Measurements from ENCODE around the gene DGKG. TPM values are rescaled to one million over a fixed set of nuclear protein-coding genes. Genes with fewer than 3 reads are reported as not detected.

DGKG gene
- total RNA-seq = 1 to 10 TPM in 1 of 2 donors, under 1 TPM in 1; 0.49 to 1.5 TPM
- long read RNA-seq = 0 reads

DNA sequence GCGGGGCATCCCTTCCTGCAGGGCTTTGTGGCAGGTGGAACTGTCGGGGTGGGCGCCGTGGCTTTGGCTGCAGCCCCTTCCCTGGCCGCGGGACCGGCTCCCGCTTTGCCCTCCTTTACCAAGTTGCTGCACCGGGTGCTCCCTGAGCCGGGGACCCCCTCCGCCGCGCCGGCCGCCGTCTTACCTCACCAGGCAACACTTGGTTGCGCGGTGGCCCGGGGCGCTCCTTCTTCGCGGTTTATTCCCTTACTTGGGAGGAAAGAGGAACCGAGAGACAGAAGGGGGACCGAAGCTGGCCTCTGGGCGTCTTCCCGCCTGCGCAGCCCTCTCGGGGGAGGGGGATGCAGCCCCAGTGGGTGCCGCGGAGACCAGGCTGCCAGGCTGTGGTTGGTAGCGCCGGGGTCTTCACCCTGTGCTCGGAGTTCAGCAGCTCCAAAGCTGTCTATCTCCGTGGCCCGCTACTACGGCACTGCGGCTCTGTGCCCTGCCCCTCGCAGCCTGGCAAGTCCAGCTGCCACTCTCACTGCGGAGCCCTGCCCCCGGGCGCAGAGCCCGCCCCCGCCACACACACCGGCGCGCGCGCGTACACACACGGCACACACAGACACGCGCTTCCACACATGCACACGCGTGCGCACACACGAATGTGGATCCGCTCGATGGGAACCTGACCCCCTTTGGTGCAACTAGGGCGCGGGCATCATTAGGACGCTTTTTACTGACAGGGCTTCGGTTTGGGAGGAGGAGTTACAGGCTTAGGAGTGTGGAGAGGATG lies at the start of gene DGKG:
DGKG (minus strand) TSS at position 473 of the 775 bp plus-strand sequence. CDS start 41,775 bp downstream, outside the sequence.
- DNase-seq (peak; percentile 36 to 51), ATAC-seq (peak; percentile 85)
- intact Hi-C loops (cut with DNase I, micrococcal nuclease) = no loop called here

DNA sequence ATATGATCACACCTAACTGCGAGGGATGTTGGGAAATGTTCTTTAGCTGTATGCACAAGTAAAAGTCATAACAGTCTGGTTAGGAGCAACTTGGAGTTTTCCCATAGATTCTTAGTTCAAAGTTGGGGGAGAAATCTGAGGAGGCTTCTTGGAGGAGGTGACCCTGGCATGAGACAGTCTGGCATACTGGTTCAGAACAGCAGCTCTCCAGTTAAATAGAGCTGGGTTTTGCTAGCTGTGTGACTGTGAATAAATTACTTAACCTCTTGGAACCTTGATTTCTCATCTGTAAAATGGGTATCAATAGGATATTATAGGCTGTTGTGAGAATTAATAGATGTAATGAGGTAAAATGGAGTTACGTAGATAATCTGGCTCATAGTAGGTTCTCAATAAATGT lies 49.1 kb upstream of the DGKG start:
- DNase-seq (no peak), ATAC-seq (no peak)
- intact Hi-C loops (cut with DNase I, micrococcal nuclease) = no loop called here

DNA sequence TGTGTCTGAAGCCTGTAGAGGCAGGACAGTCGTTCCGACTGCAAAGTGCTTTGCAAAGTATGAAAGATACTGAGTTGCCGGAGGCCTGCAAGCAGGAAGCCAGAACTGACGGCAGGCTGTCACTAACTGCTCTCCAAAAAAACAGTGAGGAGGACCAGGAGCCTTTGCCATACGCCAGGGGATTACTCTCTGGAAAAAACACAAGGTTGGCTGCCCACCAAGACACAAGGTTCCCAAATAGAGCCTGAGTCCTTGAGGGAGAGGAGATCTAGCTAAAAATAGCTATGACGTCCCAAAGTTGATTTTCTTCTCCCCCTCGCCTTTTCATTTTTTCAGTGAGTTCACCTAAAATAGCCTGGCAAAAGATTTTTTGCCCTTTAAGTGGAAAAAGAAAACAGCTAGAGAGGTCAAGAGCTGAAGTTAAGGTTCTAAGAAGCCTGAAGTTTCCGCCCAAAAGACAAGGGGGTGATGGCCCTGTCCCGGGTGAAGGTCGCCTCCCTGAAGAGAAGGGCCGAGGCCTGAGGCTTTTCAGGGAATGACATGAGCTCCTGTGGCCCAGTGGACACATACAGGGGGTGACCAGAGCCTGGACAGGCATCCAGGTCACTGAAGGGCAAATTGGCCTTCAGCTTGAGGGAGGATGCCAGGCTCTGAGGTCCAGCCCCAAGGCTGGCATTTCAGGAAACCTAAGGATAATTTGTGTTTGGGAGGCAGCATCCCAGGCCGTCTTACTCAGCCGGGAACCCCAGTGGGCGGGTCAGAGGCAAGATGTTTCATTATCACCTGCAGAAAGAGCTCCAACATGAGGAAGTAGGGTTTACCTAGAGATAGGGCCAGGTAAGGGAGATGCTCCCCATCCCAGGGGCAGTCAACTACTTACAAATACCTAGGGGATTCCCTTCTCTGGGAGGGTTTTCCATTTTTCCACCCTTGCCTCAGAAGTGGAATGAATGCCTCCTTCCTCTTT lies 44.9 kb upstream of the DGKG start:
- DNase-seq (peak; percentile 15 to 75), ATAC-seq (no peak)
- intact Hi-C loops (cut with DNase I, micrococcal nuclease) = no loop called here

DNA sequence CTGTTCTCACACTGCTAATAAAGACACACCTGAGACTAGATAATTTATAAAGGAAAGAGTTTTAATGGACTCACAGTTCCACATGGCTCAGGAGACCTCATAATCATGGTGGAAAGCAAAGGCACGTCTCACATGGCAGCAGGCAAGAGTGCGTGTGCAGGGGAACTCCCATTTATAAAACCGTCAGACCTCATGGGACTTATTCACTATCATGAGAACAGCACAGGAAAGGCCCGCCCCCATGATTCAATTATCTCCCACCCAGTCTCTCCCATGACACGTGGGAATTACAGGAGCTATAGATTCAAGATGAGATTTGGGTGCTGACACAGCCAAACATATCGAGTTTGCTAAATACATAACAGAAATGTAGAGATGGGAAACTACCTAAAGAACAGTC lies 39.5 kb upstream of the DGKG start:
- ATAC-seq (no peak), DNase-seq (no peak)
- intact Hi-C loops (cut with DNase I, micrococcal nuclease) = no loop called here

DNA sequence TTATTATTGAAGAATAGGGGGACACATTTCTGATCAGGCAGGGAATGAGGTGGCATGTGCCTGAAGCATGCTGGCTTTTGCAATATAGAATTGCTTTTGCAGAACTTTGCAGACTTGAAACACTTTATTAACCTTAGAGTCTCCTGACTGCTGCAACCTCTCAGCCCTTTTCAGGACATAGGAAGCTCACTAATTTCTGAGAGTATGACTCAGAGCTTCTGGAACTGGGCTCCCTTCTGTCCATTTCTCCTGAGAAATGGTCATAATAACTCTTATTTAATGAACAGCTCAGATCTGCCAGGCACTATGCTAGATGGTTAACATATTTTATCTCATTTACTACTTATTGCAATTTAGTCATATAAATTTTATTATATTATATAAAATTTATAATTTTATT lies 38.6 kb upstream of the DGKG start:
- DNase-seq (no peak), ATAC-seq (no peak)
- intact Hi-C loops (cut with DNase I, micrococcal nuclease) = no loop called here

DNA sequence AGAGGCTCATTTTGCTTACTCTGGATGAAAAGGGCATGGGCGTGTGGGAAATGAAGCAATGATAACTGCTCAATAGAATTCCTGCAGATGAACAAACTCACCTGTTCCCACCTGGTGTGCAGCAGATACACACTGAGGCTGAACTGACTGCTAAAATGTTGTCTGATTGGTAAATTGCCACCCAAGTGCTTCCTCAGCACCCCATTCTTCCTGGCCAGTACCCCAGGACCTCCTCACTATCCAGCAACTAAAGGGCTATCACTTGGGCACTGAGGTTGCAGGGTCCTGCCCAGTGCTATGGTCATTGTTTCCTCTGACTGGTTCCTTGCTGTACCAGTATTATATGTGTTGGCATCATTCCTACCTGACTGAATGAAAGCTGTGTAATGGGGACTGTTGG lies 38.0 kb upstream of the DGKG start:
- no peak for DNase-seq
- ATAC-seq = no peak
- intact Hi-C loops (cut with DNase I, micrococcal nuclease) = no loop called here

DNA sequence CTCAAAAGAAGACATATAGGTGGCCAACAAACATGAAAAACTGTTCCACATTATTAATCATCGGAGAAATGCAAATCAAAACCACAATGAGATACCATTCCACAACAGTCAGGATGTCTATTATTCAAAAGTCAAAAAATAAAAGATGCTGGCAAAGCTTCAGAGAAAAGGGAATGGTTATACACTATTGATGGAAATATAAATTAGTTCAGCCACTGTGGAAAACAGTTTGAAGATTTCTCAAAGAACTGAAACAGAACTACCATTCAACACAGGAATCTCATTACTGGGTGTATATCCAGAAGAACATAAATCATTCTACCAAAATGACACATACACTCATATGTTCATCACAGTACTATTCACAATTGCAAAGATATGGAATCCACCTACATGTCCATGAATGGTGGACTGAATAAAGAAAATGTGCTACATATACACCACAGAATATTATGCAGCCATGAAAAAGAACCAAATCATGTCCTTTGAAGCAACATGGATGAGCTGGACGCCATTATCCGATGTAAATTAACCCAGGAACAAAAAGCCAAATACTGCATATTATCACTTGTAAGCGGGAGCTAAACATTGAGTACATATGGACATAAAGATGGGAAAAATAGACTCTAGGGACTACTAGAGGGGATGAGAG lies 32.7 kb upstream of the DGKG start:
- intact Hi-C loops (cut with DNase I, micrococcal nuclease) = no loop called here
- ATAC-seq (no peak), DNase-seq (no peak)

DNA sequence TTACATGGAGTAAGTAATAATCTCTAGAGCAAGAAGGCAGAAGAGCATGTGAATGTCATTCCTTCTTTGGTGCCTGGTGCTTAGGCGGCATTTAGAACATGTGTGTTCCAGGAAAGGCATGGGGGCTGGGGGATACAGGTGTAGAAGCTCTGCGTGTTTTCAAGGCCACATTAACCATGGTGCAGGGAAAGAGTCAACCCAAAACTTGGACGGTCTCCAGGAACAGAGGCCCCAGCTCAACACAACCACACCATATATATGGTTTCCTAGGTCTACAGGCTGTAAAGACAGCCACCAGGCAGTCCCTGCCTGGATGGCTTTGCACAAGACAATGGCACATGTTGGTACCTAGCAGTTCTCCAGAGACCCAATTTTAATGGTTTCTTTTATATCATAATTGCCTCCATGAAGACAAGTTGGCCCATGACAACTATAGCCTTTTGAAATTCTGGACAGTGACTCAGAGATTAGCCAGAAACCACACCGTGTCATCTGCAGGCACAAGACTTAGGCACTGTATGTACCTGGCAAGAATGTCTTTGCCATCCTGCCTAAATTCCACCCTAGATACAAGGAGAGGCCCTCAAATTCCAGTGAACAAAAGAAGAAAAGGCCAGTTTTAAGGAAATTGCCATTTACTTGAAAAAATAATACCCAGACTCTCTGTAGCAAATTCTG lies 25.0 kb upstream of the DGKG start:
- DNase-seq = no peak
- no peak for ATAC-seq
- intact Hi-C loops (cut with DNase I, micrococcal nuclease) = no loop called here

DNA sequence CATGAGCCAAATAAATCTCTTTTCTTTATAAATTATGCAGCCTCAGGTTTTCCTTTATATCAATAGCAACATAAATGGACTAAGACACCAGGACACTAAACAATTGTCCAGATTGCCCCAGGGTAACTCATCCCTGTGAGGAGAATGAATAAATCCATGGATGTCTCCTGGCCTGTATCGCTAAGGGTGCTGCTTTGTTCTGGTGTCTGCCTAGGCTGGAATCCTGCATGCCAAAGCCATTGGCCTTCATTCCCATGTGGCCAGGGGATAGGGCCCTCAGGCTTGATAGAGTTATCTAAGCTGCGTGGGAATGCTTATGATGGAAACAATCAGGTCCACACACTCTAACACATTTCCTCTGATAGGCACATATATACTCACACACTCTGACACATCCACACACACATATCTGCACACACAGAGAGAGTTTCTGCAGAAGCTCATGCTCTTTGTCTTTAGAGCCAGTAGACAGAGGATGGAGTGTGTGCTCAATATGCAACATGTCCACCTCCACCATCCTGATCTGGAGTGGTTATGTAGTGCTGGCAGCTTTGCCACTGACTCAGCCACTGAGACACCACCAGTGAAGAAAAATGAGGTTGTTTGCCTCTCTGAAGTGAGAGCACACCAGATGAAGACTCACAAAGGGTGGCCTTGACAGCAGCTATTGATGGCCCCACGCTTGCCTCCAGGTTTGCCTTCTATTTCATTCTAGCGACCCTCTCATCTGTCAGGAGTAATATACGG lies 24.0 kb upstream of the DGKG start:
- no peak for DNase-seq
- intact Hi-C loops (cut with DNase I, micrococcal nuclease) = no loop called here
- no peak for ATAC-seq

DNA sequence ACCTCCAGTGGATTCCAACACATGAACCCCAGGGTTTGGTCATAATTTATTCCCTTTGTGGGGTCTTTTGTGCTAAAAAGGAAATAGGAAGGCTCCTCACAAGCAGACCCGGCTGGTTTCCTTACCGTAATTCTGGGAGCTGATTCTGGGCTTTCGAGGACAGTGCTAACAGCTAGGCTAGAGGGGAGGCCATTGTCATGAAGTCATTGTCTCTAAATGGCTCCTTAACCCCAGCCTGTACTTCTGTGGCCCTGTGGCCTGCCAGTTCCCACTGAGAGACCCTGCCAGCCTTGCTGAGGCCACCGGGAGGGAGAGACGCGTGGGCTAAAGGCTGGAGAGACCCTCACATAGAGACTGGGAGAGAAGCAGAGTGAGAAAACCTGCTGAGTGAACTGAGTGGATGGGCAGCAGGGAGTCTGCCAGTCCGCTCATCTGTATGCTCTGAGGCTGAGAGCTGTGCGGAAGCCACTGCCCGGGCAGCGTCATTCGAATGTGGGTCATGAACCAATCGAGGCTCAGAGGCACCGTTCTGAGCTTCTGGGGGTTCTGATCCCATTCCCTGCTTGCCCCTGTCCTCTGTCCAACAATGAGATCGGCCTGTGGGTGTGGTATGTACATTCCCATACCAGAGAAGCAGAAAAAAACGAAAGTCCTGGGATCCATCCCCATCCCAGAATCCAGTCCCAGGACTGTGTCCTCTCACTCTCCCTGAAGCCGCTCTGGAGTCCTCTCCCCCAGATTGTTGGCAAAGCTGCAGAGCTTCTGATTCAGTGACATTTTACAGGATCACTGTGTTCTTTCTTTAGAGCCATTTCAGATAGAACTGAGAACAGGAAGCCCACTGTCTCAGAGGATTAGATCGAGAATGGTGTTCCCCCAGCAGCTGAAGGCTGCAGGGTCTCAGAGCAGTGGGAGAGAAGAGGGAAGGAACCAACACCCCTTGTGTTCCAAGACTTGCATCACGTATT lies 21.3 kb upstream of the DGKG start:
- intact Hi-C loops (cut with DNase I, micrococcal nuclease) = no loop called here
- no peak for DNase-seq
- no peak for ATAC-seq

DNA sequence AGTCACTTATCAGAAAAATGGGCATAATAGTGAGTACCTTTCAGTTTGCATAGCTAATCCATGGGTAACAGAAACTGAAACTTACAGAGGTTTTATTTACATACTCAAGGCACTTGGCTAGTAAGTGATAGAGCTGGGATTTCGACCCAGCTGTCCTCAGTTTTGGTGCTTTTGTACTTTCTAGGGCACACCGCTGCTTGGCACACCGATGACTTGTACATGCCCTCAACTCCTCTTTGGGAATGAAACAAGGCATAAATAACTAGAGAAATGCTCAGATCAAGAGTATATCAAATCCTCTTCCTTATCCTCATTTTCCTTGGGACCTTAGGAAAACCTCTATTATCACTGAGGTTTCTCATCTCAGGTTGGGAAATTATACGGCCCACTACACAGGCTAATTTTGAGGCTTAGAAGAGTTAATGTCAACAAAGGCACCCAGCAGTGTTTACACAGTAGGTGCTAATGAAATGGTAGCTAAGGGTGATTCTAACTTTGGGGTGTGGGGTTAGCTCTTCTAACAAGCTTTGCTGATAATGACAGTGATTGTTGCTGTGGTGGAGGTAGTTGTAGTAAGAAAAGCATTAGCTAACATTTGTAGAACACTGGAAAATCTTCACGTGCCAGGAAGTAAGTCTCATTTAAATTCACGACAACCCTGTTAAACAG lies 20.3 kb upstream of the DGKG start:
- DNase-seq (no peak), ATAC-seq (peak; percentile 72)
- intact Hi-C loops (cut with DNase I, micrococcal nuclease) = no loop called here

DNA sequence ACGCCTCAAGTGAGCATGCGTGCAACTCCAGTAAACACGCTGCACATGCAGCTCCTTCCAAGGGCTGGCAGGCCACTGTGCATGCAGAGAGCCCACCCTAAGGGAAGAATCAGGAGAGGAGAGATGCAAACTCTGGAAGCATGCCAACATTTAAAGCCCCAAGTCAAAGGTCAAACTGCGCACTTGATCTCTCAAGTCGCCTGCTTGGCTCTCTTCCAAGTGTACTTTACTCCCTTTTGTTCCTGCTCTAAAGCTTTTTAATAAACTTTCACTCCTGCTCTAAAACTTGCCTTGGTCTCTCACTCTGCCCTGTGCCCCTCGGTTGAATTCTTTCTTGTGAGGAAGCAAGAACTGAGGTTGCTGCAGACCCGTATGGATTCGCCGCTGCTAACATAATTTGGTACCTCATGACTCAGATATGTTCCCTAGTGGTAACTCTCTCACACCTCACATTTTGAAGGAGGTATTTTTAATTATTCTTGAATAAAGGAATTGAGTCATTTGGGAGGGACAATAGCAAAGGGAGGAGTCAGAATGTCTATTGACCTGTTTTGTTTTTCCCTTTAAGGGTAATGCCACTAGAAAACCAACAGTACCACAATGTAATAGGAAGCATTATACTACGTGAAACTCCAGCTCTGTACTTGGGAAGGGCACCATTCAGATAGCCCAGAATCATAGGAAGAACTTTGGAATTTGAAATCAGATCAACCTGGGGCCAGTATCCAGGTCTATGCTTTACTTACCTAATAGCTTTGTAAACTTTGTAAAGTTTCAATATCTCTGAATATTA lies 19.6 kb upstream of the DGKG start:
- peak; percentile 75 for ATAC-seq
- peak in 1 of 2 donors; percentile 22 for DNase-seq
- intact Hi-C loops (cut with DNase I, micrococcal nuclease) = no loop called here

DNA sequence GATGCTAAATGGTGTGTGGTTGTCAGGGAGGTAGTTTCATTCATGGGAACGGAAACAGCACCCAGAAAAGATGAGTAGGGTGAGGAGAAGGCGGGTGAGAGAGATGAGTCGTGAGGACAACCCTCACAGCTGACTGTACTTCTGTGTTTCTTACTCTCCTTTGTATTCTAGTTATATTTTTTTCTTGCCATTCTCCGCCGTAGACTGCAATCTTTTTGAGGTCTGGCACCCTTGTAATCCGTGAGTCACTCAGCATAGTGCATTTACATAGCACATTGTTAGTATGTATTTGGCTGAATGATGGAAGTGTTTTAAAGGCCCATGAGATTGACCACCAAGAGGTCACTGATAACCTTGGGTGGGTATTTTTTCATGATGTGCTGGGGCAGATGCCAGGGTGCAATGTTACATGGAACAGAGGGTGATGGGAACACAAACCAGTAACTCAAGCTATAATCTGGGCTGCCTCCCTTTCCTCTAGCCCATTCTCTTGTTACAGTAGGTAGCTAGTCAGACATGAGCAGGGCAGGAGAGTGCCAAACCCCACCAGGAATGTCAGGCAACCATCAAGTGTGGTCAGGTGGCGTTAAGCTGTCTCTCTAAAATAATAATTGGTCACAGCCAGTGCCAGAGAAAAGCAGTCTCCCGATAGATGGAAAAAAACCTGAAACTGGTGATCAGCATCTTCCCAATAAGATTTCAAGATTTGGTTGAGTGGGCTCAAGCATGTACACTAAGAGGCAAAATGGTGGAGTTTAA lies 18.8 kb upstream of the DGKG start:
- no peak for ATAC-seq
- intact Hi-C loops (cut with DNase I, micrococcal nuclease) = no loop called here
- DNase-seq = no peak

DNA sequence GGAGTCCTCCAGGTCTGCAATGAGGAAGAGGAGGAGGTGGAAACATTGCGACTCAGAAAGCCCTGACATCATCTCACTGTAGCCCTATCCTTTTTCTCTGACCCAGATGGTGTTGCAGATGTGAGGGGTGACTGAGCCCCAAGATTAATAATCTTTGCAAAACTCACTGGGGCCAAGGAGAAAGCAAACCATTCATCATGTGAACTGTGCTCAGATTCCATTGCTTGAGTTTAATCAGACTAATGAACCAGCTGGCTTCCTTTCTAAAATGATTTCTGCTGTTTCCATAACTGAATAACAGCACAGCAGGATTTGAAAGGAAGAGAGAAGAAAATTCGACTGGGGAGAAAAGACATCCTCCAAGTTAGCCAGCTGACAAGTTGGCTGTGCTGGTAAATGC lies 13.4 kb upstream of the DGKG start:
- intact Hi-C loops (cut with DNase I, micrococcal nuclease) = no loop called here
- DNase-seq (no peak), ATAC-seq (no peak)

DNA sequence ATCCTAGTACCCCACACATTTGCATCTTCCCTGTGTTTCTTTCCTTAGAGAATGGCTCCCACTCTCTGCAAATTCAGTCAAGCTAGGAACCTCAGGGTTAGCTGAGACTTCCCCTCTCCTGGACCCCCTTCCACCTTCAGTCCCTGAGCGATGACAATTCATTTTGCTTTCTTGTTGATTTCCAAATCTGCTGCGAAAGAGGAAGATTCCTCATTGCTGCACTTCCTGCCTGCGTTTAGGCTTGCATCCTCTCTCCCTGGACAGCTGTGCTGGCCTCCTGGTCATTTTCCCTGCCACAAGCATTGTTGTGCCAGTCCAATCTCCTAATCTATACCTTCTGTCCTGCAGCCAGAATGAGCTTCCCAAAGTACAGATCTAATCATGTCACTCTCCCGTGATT lies 12.3 kb upstream of the DGKG start:
- ATAC-seq (no peak), DNase-seq (no peak)
- intact Hi-C loops (cut with DNase I, micrococcal nuclease) = no loop called here

Measured in left colon (tissue), 2 donors.